Gastroesophageal sphincter (tissue), 3 donors: ENCODE results near the gene MFAP2.

ENCODE experiments used
- EP300 ChIP-seq: sonication (generic); formaldehyde crosslinking; IDR thresholded peaks from one replicate; pipeline ENCODE4 v1.6.1; 2017; ENCODE audit warnings: antibody characterized with exemption, mild to moderate bottlenecking
- POLR2A ChIP-seq, 2 donors: fragments of 450-650 bp; IDR thresholded peaks; one replicate each; pipeline ENCODE4 v1.6.1; 2017; ENCODE audit warnings: antibody characterized with exemption in 2 of 2, mild to moderate bottlenecking in 2 of 2, moderate library complexity in 1 of 2
- TF ChIP-seq, protein P1 (sequence below), 4 experiments: fragments of 200-600 bp in 2 of 4; fragments of 450-650 bp in 2 of 4; sonication (generic) in 1 of 4; IDR thresholded peaks; one replicate each; pipeline ENCODE4 v1.5.1; 2017 to 2019; ENCODE audit warnings: antibody characterized with exemption in 4 of 4, mild to moderate bottlenecking in 2 of 4, moderate library complexity in 2 of 4

DNA sequence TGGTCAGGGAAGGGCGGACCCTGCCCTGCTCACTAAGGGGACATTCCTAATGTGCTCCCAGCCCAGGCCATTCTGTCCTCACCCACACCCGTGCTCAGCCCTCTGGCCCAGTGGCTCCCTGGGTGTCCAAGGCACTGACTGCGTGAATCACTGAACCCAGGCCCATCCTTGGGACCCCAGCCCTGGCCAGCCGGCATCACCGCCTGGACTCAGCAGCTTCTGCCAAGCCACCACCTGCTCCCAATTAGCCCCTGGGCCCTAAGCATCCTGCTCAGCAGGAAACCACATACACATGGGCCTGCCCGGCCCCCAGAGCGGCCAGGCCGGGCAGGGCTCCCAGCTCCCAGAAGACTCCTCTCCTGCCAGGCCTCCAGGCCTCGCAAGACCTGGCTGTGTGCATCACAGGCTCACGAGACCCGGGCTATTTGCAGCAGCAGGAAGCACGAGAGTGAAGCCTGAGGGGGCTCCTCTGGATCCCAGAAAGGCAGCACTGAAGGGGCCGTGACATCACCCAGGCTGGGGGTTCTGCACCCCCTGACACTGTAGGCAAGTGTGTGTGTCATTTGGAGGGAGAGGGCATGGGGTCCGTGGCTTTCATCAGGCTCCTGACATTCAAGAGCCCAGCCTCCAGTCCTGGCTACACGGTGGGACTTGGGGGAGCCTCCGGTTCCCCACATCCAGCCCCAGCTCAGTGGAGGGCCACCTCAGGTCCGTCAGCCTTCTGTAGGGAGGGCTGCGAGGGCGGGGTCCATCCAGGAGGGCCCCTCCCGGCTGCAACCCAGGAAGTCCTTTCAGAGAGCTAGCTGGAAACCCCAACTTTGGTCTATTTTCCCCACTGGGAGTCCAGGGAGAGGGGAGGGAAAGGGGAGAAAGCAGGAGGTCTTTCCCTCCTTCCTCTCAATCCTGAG is 1.6 kb downstream of the MFAP2 start:
- TF ChIP-seq, protein P1, sequence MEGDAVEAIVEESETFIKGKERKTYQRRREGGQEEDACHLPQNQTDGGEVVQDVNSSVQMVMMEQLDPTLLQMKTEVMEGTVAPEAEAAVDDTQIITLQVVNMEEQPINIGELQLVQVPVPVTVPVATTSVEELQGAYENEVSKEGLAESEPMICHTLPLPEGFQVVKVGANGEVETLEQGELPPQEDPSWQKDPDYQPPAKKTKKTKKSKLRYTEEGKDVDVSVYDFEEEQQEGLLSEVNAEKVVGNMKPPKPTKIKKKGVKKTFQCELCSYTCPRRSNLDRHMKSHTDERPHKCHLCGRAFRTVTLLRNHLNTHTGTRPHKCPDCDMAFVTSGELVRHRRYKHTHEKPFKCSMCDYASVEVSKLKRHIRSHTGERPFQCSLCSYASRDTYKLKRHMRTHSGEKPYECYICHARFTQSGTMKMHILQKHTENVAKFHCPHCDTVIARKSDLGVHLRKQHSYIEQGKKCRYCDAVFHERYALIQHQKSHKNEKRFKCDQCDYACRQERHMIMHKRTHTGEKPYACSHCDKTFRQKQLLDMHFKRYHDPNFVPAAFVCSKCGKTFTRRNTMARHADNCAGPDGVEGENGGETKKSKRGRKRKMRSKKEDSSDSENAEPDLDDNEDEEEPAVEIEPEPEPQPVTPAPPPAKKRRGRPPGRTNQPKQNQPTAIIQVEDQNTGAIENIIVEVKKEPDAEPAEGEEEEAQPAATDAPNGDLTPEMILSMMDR (IDR thresholded peaks at IDR 0.05): no peak
- TF ChIP-seq EP300 (no peak), POLR2A (IDR thresholded peaks at IDR 0.05) (peak in 1 of 2 donors; percentile 23)
